Fibroblast of mammary gland (primary cell): Measurements from ENCODE around the gene KCNJ15.

Experiments used
- DNase-seq: peaks from one replicate; pipeline ENCODE4 v3.0.0-alpha.2; 2010; ENCODE audit warnings: low read depth
- H3K4me3 ChIP-seq: 2 replicates; pipeline ENCODE4 v1.5.1; 2011; ENCODE audit warnings: low read depth, mild to moderate bottlenecking, low read length, moderate library complexity; ENCODE audit not compliant: control insufficient read depth
- TF ChIP-seq, protein P1 (sequence below): conservative IDR thresholded peaks from 2 replicates; pipeline ENCODE4 v1.5.1; 2011; ENCODE audit warnings: low read depth, low read length, inconsistent platforms; ENCODE audit not compliant: control insufficient read depth, insufficient read depth

Gene KCNJ15

DNA sequence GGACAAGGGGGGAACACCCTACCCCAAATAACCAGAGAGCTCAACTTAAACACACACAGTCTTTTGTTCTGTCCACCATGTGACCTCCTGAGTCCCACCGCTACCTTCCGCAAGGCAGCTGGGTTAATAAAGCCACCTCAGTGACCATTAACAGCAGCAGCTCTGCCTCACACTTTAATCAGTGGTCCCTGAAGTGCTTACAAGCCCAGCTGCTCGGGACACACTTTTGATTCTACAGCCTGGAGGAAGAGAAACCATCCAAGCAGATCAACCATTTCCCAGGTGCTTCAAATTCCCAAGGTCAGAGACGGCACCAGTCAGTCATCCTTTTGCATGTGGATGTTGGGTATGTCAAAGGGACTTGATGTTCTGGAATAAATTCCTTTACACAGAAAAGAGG, 70.1 kb downstream of the KCNJ15 start:
- no peak for DNase-seq
- TF ChIP-seq, protein P1, sequence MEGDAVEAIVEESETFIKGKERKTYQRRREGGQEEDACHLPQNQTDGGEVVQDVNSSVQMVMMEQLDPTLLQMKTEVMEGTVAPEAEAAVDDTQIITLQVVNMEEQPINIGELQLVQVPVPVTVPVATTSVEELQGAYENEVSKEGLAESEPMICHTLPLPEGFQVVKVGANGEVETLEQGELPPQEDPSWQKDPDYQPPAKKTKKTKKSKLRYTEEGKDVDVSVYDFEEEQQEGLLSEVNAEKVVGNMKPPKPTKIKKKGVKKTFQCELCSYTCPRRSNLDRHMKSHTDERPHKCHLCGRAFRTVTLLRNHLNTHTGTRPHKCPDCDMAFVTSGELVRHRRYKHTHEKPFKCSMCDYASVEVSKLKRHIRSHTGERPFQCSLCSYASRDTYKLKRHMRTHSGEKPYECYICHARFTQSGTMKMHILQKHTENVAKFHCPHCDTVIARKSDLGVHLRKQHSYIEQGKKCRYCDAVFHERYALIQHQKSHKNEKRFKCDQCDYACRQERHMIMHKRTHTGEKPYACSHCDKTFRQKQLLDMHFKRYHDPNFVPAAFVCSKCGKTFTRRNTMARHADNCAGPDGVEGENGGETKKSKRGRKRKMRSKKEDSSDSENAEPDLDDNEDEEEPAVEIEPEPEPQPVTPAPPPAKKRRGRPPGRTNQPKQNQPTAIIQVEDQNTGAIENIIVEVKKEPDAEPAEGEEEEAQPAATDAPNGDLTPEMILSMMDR: no peak
- H3K4me3 ChIP-seq: no peak overlapping the region

DNA sequence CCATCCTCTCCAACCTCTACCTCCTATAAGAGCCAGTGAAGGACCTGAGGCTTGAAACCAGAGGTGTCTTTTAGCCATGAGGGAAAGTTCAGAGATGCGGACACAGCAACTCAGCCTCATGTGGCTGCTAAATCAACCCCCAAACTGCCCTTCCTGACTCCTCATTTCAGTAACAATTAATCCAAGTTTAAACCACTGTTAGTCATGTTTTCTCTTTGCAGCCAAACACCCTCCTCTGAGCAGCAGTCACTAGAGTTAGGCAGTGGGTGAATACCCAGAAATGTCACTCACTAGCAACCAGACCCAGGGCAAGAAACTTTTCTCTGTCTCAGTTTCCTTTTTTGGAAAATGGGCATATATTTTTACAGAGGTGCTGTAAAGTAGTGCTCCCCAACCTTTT, 71.2 kb downstream of the KCNJ15 start:
- TF ChIP-seq, protein P1: no peak
- H3K4me3 ChIP-seq: no peak overlapping the region
- DNase-seq: peak; percentile 88

DNA sequence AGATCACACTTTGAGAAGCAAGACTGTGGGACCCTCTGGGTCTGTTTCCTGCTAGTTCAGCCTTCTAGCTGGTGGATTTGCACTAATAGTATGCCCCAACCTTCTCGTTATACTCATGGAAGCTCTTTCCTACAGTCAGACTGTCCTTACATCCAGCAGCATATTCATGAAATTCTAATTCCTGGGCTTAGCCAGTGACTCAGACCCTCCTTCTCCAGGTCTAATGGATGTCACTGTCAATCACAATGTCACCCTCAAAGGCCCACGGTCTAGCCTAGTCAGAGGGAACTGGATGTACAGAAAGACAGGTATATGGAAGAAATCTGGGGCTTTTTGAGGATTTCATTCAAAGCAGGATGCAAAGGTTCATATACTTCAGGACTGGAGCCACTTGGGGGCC, 72.4 kb downstream of the KCNJ15 start:
- no peak overlapping the region for H3K4me3 ChIP-seq
- TF ChIP-seq, protein P1: no peak
- no peak for DNase-seq

DNA sequence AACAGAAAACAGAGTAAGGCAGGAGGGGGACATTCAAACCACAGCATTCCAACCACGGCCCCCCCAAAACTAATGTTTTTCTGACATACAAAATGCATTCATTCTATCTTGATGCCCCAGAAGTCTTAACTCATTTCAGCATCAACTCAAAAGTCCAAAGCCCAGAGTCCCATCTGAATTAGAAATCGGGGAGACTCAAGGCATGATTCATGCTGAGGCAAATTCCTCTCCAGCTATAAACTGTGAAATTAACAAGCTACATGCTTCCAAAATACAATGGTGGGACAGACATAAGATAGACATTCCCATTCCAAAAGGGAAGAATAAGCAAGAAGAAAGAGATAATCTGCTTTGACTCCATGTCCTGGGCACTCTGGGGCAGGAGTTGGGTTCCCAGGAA, 73.9 kb downstream of the KCNJ15 start:
- no peak overlapping the region for H3K4me3 ChIP-seq
- peak; percentile 51 for DNase-seq
- TF ChIP-seq, protein P1: no peak

DNA sequence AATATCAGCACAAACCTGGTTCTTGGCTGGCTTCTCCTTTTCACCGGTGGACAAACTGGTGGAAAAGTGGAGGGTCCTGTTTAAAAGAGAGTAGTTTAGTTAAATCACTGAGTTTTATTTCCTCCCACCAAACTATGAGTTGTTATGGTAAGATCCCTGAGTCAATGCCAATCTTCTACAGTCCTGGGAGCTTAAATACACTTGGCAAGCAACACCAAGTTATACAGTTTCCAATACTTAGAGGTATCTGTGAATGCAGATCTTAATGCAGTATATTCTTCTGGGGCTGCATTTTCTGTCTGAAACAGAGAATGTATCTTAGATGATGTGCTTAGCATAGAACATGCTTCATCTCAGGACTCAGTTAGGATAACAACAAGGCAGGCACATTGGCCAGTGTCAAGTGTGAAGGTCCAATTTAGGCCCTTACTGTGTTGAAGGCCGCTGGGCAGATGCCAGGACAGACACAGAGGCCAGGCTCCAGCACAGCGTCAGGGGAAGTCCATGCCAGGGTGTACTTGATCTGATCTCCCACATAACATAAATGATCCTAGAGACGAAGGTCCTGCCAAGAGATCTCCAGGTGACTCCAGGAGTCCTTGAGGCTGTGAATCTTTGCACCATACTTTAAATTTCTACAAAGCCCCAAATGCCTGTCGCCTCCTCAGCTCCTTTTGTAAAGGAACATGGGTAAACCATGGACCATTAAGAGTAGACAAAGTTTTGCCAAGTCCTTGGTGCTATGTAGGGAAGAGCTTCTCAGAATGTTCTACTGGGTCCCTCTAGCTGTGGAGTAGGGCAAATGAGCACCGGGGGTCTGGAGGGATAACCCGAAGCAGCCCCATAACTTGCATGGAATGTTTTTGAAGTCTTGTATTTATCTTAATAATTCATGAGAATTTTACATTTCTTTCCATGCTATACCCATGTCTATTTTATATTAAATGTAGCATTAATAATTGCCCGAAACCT, 76.8 kb downstream of the KCNJ15 start:
- TF ChIP-seq, protein P1: peak; percentile 38
- peak; percentile 53 for DNase-seq
- no peak overlapping the region for H3K4me3 ChIP-seq

DNA sequence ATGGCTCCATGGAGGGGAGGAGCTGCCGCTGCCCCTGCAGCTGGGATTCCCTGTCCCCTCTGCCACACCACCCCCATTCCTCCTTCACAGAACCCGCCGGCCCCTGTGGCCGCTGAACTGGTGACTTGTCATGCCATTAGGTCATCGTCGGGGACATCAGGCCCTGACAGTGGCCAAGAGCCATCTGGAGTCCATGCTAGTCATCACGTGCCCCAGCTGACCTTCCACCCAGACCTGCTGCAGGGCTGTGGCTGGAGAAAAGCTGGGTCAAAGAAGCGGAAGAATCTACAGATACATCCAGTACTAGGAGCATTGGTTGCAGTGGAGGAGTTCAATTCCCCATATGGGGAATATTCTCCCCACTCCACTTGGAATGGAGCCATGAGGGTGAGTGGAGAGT, 78.1 kb downstream of the KCNJ15 start:
- TF ChIP-seq, protein P1: no peak
- DNase-seq: no peak
- no peak overlapping the region for H3K4me3 ChIP-seq
